HG03108 (cell line): ENCODE results near the gene CLDN17.

Experiments used
- ATAC-seq: cut with Tn5 transposase; IDR thresholded peaks from one replicate; pipeline ENCODE4 v1.9.1; 2021; ENCODE audit warnings: moderate library complexity; ENCODE audit not compliant: unreplicated experiment

The CLDN17 gene

GRCh38 chr21:30126576-30126975 is 40.0 kb downstream of the CLDN17 start:
- ATAC-seq, result no peak

GRCh38 chr21:30117631-30118030 is 49.0 kb downstream of the CLDN17 start:
- ATAC-seq, result no peak

- ATAC-seq, result no peak
Observed at GRCh38 chr21:30116479-30116878, 50.1 kb downstream of the CLDN17 start.
